GM12873 (cell line): ENCODE measurements around the gene RNF150.

Experiments used
- TF ChIP-seq, protein P1 (sequence below): IDR thresholded peaks from 2 replicates; pipeline ENCODE4 v1.5.1; 2012; ENCODE audit warnings: low read depth, mild to moderate bottlenecking, moderate library complexity, low read length, control low read depth; ENCODE audit not compliant: insufficient read depth; ENCODE audit errors: missing control alignments

The RNF150 gene

DNA sequence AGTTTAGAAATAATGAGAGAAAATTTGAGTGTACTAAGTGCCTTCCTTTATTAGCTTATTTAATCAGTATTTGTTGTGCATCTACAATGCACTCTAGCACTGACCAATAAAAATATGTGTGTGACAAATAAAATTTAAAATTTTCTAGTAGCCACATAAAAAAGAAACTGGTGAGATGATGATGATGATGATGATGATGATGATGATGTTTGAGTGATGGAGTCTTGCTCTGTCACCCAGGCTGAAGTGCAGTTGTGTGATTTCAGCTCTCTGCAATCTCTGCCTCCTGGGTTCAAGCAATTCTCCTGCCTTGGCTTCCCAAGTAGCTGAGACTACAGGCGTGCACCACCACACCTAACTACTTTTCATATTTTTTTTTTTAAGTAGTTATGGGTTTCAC, 110.2 kb downstream of the RNF150 start:
- TF ChIP-seq, protein P1, sequence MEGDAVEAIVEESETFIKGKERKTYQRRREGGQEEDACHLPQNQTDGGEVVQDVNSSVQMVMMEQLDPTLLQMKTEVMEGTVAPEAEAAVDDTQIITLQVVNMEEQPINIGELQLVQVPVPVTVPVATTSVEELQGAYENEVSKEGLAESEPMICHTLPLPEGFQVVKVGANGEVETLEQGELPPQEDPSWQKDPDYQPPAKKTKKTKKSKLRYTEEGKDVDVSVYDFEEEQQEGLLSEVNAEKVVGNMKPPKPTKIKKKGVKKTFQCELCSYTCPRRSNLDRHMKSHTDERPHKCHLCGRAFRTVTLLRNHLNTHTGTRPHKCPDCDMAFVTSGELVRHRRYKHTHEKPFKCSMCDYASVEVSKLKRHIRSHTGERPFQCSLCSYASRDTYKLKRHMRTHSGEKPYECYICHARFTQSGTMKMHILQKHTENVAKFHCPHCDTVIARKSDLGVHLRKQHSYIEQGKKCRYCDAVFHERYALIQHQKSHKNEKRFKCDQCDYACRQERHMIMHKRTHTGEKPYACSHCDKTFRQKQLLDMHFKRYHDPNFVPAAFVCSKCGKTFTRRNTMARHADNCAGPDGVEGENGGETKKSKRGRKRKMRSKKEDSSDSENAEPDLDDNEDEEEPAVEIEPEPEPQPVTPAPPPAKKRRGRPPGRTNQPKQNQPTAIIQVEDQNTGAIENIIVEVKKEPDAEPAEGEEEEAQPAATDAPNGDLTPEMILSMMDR, result no peak

DNA sequence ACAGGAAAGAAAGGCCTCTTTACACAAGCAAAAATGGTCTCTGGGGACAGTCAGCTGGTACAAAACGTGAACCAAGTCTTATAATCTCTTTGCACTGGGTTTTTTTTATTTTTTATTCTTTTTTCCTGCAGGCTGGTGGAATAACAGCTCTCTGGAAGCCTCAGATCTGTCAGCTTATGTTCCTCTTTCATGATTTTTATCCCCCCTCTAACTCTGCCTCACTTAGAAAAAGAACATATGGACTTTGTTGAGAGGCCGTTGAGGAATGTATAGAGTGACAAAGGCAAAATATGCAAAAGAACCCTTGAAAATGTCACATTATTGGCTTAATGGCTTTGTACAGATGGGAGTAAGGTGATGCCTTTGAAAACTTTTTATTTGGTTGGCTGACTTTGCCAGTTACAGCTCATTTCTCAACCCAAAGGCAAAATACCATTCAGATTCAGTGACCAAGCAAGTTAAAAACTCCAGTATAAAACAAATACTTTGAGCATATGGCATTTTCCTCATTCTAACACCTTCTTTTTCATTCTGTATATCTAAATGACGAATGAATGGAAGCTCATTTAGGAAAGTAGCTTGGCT, 111.1 kb downstream of the RNF150 start:
- TF ChIP-seq, protein P1, result no peak

DNA sequence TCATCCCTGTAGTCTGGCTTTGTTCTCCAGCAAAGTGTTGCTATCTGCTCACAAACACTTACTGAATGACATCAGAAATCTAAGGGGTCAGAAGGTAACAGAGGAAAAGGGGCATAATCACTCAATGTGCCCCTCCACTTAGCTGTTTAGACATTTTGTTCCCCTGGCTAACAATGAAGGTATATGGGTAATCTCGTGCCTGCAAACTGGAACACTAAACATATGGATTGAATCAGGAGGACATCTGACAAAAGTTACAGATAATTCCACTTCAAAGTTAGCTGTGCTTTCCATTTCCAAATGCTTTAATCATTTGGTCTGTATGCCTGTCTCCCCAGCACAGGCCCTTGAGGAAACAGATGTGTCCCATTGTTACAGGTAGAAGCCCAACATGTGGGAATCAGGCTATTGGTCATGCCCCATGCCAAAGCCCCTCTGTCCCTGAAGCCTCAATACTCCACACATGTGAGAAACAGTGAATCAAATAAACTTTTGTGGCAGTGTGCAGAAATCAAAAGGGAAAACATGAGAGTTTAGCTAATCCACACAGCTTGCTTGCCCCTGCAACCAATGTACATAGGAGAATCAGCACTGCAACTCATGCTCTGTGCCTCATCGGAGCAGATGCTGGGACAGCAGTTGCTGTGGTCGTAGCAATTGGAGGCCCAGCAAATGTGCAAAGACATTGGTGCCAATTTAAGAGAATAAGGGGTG, 111.7 kb downstream of the RNF150 start:
- TF ChIP-seq, protein P1, result no peak

DNA sequence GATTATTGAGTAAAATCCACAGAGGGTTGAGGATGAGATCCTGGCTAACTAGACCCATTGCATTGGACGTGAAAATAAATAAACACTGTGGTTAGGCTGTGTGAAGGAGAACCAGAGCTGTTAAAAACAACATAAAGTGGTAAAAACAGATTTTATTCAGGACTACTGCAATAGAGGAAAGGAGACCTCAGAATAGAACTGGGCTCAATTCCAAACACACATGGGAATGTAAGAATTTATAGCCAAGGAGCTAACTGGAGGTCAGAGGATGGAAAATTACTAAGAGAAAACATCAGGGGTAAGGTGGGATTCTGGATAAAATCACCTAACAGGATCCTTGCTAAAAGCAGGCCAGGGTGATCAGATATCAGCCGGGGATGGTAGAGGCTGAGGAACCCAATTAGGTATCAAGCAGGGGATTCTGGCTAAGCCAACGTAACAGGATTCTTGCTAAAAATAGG, 112.4 kb downstream of the RNF150 start:
- TF ChIP-seq, protein P1, result no peak

DNA sequence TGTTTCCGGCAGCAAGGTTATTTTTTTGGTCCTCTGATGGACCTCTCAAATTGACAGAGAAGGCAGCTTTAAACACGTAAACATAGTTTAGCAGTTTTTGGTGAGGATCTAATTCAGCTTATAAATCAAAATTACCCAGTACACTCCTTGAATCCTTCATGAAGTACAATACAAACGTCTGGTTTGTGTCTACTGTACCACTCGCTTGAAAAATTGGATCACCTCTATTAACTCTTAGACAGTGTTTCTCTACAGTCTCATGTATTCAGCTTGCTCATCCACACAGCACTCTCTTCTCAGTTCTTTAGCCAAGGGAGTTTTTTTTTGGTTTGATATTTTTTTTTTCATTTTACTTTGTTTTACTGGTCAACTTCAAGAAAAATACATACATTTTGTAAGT, 113.5 kb downstream of the RNF150 start:
- TF ChIP-seq, protein P1, result no peak

DNA sequence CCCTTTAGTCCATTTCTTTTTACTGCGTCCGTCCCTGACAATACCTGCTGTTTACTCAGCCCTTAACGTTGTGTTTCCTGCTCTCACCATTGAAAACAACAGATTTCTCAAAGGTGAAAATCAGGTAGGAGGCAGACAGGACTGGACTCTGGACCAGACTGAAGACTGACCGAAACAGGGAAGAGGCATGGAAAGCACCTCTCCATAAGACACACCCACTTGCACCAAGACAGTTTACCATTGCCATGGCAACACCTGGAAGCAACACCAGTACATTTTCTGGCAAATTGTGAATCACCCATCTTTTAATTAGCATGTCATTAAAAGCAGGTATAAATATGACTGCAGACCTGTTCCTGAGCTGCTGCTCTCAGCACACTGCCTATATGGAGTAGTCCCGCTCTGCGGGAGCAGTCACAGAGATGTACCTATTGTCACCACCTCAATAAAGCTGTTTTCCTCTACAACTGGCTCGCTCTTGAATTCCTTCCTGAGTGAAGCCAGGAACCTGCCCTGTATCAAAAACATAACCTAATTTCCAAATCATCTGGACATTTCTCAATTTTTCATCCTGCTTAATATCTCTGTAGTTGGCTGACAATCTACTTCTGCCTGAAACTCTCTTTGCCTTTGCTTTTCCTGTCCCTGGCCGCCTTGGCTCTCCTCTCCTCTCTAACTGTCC, 117.0 kb downstream of the RNF150 start:
- TF ChIP-seq, protein P1, result no peak

DNA sequence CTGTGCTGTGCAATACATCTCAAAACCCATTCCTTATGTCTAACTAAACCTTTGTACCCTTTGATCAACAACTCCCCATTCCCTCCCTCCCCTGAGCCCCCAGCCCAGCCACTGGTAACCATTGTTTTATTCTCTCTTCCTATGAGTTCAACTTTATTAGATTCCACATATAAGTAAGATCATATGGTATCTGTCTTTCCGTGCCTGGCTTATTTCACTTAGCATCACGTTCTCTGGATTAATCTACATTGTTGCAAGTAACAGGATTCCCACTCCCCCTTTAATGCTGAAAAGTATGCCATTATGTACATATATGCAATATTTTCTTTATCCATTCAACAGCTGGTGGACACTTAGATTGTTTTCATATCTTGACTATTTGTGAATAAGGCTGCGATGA, 119.4 kb downstream of the RNF150 start:
- TF ChIP-seq, protein P1, result no peak
